Measurements from ENCODE around the gene PLEKHM3.
"Not testable (repeated sequence)": the region's sequence is repeated elsewhere in the genome, so short reads cannot be mapped to it uniquely, and the experiment has no call there.

Gene PLEKHM3

DNA sequence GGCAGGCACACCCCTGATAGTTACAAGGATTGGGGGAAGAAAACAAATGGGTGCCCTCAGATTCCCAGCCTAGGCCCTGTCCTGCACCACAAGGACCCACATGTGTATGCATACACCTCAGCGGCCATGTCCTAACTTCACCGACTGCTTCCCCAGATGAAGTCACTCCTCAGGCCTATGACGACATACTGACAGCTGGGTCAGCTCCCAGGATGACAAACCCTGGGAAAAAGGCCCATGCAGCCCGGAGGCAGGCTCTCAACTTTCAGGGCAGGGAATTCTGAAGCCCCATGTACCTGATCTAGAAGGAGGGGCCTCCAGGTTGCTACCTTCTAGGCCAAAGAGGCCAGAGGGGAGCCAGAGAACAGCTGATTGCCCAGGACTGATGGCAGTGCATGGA, 11.0 kb upstream of the PLEKHM3 start:
- no peak for DNase-seq (ENCODE audit: low read depth)

DNA sequence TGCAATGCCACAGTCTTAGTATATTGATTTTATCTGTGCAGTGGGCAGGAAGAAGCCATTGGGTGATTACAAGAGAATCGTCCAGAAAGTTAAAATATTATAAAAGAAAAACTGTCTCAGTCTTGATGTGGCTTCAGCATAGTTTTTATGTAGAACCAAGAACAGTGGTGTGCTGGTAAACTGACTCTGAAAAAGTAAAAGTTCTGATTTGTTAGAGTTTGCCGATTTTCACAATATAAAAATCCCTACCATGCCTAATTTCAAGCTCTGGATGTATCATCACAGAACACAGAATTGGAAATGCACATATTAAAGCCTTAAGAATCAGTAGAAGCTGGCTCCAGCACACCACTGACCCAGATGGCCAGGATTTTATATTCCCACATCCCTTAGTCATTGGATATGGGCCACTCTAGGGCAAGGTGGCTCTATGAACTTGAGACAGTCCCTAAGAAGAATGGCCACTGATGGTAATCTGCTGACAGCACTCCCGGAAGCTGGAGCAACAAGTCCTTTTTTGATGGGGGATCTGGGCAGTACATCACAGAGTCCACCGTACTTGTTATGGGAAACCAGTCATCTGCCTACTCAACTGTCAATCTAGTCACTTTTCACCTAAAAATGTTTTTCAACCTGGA, 9.3 kb upstream of the PLEKHM3 start:
- DNase-seq (ENCODE audit: low read depth): no peak

DNA sequence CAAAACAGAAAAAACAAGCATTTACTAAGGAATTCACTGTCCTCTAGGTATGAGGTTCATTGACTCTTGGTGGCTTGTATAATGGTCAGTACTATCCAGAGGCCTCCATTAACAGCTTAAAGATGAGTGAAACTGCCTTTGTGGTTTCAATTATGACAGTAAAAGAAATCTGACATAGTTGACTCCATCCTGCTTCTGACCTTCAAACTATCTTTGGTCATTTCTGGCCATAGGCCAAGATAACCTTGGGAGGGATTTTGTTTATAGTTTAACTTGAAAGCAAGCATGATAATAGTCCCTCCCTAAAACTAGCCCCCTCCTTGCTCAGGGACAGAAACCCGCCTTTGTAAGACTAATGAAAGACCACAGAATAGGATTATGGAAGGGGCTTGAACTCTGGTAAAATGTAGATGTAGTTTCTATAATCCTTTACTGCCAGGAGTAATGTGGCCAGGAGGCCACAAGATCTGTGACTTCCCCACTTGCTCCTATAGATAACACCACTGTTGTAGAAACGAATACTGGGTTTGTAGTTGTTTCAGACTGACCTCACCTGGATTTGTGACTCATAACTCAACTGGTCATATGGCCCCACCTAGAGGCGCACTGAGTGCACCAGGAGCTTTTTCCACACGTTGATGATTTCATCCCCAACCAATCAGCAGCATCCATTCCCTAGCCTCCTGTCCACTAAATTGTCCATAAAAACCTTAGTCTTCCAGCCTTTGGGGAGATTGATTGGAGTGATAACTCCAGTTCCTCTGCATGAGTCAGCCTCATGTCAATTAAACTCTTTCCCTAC, 8.6 kb upstream of the PLEKHM3 start:
- DNase-seq (ENCODE audit: low read depth): no peak

DNA sequence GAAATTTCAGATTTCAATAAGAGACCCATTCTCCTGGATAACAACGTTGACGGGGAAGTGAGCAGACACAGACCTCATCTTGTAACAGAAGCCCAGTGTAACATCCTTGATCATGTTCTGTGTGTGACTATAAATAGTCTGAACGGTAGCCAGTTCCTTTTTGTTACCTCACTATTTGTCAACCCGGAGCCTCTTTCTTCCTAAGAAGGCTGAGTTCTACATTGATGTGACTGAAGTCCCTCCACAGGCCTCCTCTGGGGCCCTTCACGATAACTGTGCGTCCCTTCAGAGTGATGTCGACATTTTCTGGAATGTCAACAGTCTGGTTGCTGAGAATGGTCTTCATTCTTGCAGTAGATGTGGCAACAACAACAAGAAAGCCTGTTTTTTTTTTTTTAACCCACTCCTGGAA, 6.3 kb upstream of the PLEKHM3 start:
- no peak for DNase-seq (ENCODE audit: low read depth)

DNA sequence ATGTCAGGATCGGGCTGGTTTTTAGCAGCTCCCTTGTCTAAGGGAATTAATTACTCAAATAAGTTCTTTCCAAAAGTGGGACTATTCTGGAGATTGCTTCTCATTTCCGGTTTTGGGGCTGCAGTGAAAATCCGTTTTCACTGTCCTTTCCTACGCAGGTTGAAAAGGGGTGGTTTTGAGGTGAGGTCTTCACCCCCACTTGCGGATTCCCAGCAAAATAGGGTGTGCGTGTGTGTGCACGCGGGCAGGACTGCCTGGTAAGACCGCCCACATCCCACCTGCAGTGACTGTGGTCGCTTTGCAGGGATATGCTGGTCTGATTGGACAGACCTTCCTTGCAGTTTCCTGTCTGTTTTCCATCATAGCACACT, 472 bp upstream of the PLEKHM3 start:
- DNase-seq (ENCODE audit: low read depth): no peak

DNA sequence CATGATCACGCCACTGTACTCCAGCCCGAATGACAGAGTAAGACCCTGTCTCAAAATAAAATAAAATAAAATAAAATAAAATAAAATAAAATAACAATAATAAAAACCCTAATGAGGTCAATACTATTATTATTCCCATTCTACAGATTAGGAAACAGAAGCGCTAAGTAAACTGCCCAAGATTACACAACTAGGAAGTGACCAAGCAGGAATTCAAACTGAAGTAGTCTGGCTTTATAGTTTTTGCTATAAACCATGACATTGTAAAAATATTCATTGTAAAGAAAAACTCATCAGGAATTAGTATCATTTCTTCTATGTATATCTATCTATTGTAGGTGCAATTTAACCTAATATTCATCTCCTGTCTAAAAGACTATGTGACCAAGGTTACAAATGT, 1.2 kb downstream of the PLEKHM3 start:
- no peak for DNase-seq (ENCODE audit: low read depth)

DNA sequence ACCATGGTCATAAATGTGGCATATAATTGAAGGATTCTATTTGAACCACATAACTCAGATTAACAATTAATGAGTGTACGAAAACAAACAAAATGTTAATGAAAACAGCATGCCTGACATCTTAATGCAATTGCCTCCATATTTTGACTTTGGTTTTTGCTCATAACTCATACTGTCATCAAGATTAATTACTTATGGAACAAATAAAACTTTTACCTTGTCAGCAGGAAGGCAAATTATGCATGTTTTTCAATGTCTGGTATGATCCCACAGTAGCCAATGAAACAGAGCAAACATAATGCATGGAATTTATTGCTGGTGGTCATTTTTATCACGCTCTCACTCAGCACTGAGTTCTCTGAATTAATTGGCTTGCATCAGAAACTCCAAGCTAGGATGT, 5.1 kb downstream of the PLEKHM3 start:
- DNase-seq (ENCODE audit: low read depth): no peak

DNA sequence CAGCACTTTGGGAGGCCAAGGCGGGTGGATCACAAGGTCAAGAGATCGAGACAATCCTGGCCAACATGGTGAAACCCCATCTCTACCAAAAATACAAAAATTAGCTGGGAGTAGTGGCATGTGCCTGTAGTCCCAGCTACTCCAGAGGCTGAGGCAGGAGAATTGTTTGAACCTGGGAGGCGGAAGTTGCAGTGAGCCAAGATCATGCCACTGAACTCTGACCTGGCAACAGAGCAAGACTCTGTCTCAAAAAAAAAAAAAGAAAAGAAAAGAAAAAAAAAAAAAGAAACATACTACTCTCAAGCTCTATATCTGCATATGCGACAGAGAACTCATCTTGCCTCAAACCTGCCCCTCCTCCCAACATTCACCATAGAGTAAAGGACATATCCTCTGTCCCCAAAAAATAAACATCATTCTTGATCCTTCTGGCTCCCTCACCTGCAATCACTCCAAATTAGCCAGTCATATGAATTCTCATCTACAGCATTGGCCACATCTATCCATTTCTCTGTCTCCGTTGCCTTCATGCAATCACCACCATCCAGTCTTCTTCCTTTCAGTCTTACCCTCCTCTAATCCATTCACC, 7.1 kb downstream of the PLEKHM3 start:
- not testable (repeated sequence) for DNase-seq (ENCODE audit: low read depth)

DNA sequence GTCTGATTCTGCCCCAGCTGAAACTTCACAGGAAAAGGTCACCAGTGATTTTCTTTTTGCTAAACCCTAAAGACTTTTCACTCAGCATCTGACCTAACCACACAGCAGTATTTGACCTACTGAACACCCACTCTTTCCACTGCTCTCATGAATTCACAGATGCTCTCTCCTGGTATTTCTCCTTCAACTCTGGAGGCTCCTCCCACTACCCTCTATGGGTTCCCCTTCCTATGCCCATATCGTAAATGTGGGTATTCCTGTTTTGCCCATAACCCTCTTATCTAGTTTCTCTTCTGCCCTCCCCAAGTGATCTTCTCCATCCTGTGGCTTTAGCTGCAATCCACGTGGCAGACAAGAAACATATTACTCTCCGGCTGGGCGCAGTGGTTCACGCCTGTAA, 7.6 kb downstream of the PLEKHM3 start:
- DNase-seq (ENCODE audit: low read depth): no peak

DNA sequence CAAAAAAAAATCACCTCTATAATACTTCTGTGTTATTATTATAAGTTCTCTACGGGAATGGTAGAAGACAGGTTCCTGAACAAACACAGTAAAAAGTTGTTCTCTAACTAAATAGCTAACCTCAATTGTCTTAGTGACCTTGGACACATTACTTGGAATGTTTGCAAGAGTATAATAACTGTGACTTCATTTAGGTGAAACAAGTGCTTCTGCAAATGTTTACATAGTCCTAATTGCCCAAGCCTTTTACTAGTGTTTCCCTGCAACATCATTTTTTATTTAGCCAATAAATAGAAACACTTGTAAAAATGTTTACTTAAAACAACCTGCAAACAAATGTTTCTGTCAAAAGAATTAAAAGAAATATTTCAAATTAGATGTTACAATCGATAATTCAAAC, 9.9 kb downstream of the PLEKHM3 start:
- DNase-seq (ENCODE audit: low read depth): no peak

DNA sequence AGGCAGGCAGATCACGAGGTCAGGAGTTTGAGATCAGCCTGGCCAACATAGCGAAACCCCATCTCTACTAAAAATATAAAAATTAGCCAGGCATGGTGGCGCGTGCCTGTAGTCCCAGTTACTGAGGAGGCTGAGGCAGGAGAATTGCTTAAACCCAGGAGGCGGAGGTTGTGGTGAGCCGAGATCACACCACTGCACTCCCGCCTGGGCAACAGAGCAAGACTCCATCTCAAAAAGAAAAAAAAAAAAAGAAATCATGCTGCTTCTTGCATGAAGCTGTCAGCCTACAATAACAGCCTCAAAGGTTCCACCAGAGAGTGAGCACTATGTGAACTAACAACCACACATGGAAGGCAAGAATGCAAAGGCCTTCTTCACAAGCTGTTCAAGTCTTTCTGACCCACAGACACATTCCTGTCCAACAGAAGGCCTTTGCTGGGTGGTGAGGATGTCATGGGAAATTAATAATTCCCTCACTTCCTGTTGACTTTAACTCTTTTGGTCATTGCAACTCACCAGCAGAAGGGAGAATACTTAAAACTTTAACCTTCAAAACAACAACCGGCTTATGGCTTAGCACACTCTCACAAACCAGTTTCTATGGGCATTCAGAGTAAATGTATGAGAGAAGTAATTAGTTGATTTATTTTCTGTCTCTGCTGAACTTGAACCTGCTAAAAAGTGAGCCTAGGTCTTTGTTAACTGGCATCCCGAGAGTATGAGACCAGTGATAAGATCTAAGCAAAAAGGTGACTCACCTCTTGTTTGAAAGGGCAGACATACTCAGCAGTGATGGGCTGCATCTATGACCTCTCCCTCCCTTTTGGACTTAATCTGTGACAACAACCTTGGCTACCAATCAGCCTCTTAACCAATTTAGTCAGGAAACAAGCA, 11.8 kb downstream of the PLEKHM3 start:
- no peak for DNase-seq (ENCODE audit: low read depth)

DNA sequence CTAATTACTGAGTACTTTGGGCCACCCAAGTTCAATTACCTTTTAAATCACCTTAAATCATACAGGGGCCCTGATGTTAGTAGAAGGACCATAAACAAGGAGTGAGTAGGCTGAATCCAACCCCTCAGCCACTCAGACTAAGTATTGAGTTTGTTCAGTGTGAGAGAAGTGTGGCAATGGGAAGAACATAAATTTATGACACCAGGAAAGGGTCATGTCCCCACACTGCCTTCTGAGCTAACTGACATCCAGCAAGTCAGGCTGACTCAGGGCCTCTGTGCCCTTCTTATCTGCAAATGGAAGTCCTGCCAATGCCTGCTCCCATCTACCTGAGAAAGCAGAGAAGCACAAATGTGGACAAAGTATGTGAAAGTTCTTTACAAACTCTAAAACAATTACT, 12.9 kb downstream of the PLEKHM3 start:
- DNase-seq (ENCODE audit: low read depth): no peak

DNA sequence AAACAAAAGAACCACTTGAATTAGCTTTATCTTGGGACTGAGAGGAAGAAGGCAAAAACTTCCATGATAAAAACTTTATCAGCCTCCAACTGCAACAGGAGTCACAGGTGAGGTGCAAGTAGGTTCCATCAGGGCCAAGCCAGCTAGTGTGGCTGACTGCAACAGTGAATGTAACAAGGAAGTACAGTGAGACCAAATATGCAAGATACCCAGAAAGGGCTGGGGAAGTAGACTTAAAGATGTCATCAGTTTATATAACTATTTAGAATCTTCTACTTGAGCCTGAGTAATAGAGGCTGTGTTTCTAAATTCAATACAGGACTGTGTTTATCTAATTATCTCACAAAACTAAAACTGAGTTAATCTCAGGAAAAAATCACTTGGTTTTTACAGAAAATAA, 14.8 kb downstream of the PLEKHM3 start:
- DNase-seq (ENCODE audit: low read depth): no peak

DNA sequence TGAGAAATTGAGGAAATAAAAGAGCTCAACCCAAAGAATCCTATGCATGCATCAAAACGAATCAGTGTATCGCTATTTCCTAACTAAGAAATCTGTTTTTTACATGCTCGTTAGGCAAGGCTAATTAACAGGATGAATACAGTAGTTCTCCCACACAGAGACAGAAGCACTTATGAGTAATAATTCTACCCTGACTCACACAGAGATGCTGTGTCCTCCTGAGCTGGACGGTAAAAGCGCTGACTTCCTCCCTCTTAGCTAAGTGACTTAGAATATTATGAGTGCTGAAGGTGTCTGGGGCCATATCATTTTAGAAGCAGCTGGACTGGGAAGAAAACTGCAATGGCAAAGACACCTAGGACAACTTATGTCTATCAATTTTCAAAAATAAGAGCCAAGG, 18.5 kb downstream of the PLEKHM3 start:
- DNase-seq (ENCODE audit: low read depth): no peak

DNA sequence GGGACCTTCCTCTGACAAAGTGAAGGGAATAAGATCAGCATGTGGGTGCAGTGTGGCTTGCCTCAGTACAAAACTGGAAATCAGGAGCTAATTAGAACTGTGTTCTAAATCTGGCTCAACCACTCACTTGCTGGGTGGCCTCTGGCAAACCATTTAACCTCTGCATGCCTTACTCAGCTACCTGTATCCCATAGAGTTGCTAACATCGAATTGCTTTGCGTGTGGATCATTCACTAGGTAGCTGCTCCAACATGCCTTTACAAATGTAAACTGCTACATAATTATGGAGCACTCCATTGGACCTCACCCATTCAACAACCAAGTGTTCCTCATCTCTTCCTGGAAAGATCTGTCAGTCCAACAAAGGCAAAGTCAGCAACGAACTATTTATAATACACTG, 19.0 kb downstream of the PLEKHM3 start:
- no peak for DNase-seq (ENCODE audit: low read depth)

DNA sequence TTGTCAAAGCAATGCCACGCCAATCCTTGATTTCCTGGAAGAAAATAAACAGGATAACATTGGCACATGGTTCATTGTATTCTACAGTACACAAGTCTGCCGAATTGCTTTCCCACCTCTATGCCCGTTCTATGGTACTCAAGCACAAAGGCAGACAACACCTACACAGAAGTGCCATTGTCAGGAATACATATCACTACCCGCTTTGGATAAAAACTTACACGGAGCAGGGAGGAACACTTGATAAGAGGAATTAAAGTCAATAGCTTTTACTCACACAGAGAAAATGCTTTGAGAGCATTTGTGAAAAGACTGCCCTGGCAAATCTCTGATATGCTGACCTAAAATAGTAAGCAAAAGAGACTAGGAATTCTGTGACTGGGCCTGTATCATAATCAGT, 23.4 kb downstream of the PLEKHM3 start:
- no peak for DNase-seq (ENCODE audit: low read depth)

DNA sequence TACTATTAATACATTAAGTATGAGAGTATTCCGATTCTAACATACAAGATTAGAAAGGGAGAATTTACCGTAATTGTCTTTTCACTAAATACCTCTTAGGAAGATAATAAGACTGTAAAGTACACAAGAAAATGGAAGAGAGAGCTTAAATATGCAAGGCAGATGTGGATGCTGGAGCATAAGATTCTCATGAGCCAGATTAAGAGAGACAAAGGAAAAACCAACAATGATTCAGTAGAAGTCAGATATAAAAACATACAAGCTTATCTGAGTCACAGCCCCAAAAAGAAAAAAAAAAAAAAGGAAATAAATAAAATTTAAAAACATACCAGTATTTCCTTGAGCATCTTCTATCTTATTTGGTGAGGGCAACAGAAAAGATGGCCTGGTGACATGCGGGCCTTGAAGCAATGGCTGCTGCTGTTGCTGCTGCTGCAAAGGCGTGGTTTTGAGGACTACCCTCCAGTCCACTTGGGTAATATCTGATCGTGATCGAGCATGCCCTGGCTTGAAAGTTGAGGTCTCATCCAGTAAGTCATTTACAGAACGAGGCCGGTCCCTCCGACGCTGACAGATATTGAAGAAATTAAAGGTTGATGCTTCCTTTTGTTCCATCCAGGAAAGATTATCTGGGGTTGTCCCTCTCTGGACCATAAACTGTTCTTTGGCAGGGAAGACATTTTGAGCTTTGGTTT, 24.5 kb downstream of the PLEKHM3 start:
- DNase-seq (ENCODE audit: low read depth): no peak

DNA sequence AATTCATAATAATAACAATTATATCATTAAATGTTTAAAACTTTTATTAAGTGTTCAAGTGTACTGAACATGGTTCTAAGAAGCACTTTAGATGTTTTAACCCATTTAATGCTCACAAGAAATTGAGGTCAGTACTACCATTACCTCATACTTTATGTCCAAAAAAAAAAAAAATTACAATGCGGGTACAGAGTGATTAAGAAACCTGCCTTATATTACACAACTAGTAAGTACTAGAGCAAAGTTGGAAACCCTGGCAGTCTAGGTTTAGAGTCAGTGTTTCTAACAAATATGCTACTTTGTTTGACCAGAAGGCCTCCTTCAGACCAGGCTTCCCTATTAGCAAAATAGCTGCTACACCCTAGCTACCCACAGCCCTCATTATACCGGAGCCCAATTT, 28.5 kb downstream of the PLEKHM3 start:
- DNase-seq (ENCODE audit: low read depth): no peak

DNA sequence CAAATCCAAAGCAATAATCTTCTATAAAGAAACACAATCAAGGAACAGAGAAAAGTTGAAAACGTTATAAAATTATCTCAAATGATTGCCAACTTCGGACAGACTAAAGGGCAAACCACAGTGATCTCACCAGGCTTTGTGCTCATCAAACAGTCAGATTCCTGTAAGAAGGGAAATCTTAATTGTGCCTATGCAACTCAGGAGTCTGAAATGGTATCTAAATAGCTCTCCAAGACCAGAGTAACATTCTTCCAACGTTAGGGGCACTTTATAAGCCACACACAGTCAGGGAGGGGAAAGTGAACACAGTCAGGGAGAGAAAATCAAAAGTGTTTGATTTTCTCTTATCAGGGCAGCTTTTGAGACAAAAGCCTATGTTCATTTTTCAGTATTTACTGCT, 29.4 kb downstream of the PLEKHM3 start:
- DNase-seq (ENCODE audit: low read depth): no peak

DNA sequence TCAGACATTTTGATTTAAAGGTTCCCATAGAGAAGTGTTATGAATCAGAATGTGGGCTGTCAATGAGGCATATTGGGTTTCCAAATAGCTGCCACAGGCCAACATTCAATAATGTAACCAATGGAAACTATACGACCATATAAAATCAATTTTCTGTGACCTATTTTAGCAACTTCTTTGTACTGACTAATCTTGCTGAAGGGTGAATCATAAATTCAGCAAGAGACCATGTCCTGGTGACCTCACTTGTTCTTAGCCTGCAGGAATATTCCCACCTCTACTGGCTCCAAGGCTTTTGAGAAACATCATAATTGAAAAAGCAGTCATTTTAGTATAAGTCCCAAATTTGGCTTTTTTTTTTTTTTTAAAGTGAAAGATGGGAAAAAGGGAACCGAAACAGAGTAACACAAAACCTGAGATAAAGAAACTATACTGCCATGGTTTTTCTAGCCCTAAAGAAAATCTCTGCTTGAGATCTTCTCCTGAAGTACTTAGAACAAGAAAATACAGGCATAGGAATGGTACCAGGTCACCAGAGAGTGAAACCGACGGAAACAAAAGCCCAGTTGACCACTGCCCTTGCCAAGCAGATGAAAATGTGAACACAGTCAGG, 32.1 kb downstream of the PLEKHM3 start:
- DNase-seq (ENCODE audit: low read depth): no peak

DNA sequence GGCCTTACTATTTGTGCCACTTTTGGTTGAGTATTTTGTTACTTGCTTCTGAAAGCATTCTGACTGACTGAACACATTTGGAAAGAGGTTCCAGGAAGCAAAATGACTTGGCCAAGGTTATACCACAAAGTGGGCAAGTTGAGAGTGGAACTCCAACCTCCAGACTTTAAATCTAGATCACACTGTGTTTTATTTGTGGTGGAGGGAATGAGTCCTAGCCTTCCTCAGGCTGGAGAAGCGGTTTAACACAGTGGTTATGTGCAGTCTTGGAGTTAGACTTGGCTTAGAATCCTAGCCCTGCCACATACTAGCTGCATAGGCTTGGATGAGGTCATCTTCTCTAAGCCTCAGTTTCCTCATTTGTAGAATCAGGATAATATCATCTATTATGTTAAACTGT, 33.4 kb downstream of the PLEKHM3 start:
- no peak for DNase-seq (ENCODE audit: low read depth)

DNA sequence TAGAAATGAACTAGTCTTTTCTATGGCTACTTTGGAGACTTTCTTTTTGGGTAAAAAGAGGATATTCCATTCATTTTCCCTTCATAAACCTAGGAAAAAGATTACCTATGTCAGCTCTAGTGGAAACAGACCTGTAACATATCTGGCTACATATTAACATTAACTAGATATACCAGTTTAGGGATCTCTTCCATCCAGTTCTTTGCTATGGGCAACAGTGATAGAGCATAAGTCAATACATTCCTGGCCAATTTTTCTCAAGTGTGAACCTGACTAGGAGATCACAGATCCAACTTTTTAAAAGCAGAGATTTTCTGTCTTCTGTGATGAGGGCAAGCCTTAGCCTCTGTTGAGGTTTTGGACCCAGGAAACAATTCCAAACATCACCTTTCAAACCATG, 34.5 kb downstream of the PLEKHM3 start:
- DNase-seq (ENCODE audit: low read depth): no peak
